Esophagus squamous epithelium (tissue), 4 donors: ENCODE measurements around the gene PIK3C2G.

Experiments
- CTCF ChIP-seq, 6 experiments: fragments of 450-650 bp in 4 of 6; fragments of 200-600 bp in 2 of 6; sonication (generic) in 2 of 6; IDR thresholded peaks; one replicate each; pipeline ENCODE4 v1.5.1; 2016 to 2019; ENCODE audit warnings: antibody characterized with exemption in 6 of 6, mild to moderate bottlenecking in 4 of 6, moderate library complexity in 4 of 6
- POLR2A ChIP-seq, 4 donors: fragments of 450-650 bp; IDR thresholded peaks; one replicate each; pipeline ENCODE4 v1.6.1; 2017; ENCODE audit warnings: antibody characterized with exemption in 4 of 4, mild to moderate bottlenecking in 4 of 4, moderate library complexity in 3 of 4

GRCh38 chr12:18400186-18400585, 138.9 kb downstream of the PIK3C2G start:
- TF ChIP-seq POLR2A (IDR thresholded peaks at IDR 0.05) = no peak
- no peak for TF ChIP-seq CTCF (IDR thresholded peaks at IDR 0.05)
